H1 (cell line): ENCODE data around the gene IMP3. TPM values are rescaled to one million over a fixed set of nuclear protein-coding genes. Genes with fewer than 3 reads are reported as not detected.

Experiments
- CTCF ChIA-PET: fragments of 300-600 bp; sonication (Branson Sonifier 250); formaldehyde crosslinking; loops from one replicate; lab custom pipeline; 2021; ENCODE audit not compliant: partially characterized antibody; lab: Charles Lee
- POLR2A ChIA-PET: fragments of 300-600 bp; sonication (Branson Sonifier 250); formaldehyde crosslinking; loops from one replicate; lab custom pipeline; 2021; ENCODE audit warnings: inconsistent platforms; ENCODE audit not compliant: partially characterized antibody; lab: Charles Lee
- DNase-seq, 2 experiments: peaks; one replicate each; pipeline versions ENCODE4 v3.0.0 to v3.0.0-alpha.2; 2010 to 2022; ENCODE audit warnings: low spot score in 2 of 2, low read depth in 1 of 2, mixed read lengths in 1 of 2
- FAIRE-seq: peaks from 2 replicates; lab custom pipeline; 2011; peaks lifted over from hg19 to GRCh38; lab: Jason Lieb, UNC
- H2AFZ ChIP-seq: 2 replicates; pipeline ENCODE4 v1.8.1; 2012; ENCODE audit warnings: low read length, inconsistent platforms
- H2AK5ac ChIP-seq: 2 replicates; pipeline ENCODE4 v1.6.1; 2013; ENCODE audit warnings: low read depth, low read length
- H2BK120ac ChIP-seq: replicated peaks from 2 replicates; pipeline ENCODE3; 2013; ENCODE audit warnings: low read depth, low read length, inconsistent platforms
- H2BK12ac ChIP-seq: 2 replicates; pipeline ENCODE4 v1.6.1; 2013; ENCODE audit warnings: low read depth, low read length
- H2BK15ac ChIP-seq: 2 replicates; pipeline ENCODE4 v1.6.1; 2013; ENCODE audit warnings: low read length
- H2BK20ac ChIP-seq: 2 replicates; pipeline ENCODE4 v1.6.1; 2013; ENCODE audit warnings: low read length
- H2BK5ac ChIP-seq: 2 replicates; pipeline ENCODE4 v1.6.1; 2013; ENCODE audit warnings: low read depth, low read length
- H3K14ac ChIP-seq: 2 replicates; pipeline ENCODE4 v1.6.1; 2013; ENCODE audit warnings: inconsistent platforms; ENCODE audit not compliant: insufficient read length
- H3K18ac ChIP-seq: 2 replicates; pipeline ENCODE4 v1.6.1; 2013; ENCODE audit warnings: low read length; ENCODE audit errors: extremely low read depth
- H3K23ac ChIP-seq: 2 replicates; pipeline ENCODE4 v1.6.1; 2013; ENCODE audit warnings: inconsistent platforms; ENCODE audit not compliant: insufficient read length
- H3K23me2 ChIP-seq: 2 replicates; pipeline ENCODE4 v1.6.1; 2013; ENCODE audit warnings: low read depth, low read length
- H3K27ac ChIP-seq: 2 replicates; pipeline ENCODE4 v1.6.1; 2011; ENCODE audit warnings: low read depth, low read length, inconsistent platforms
- H3K27me3 ChIP-seq, 4 experiments: replicated peaks in 1 of 4; 1 replicate in 1 of 4; 2 replicates in 3 of 4; pipeline versions ENCODE4 v1.6.1 to v1.8.1; 2011 to 2013; ENCODE audit warnings: low read length in 3 of 4, mild to moderate bottlenecking in 3 of 4, inconsistent platforms in 2 of 4, mixed read lengths in 2 of 4, moderate library complexity in 1 of 4; ENCODE audit not compliant: control insufficient read depth in 3 of 4, insufficient read depth in 3 of 4; ENCODE audit errors: extremely low read depth in 1 of 4
- H3K36me3 ChIP-seq, 4 experiments: 2 replicates each; pipeline versions ENCODE4 v1.6.1 to v1.8.1; 2011 to 2013; ENCODE audit warnings: mild to moderate bottlenecking in 4 of 4, low read length in 3 of 4, moderate library complexity in 2 of 4, control low read depth in 1 of 4, inconsistent platforms in 1 of 4; ENCODE audit not compliant: insufficient read depth in 4 of 4, control insufficient read depth in 2 of 4
- H3K4ac ChIP-seq: replicated peaks from 2 replicates; pipeline ENCODE3; 2013; ENCODE audit warnings: low read length, low read depth, mixed read lengths, inconsistent platforms; ENCODE audit not compliant: insufficient read length
- H3K4me1 ChIP-seq, 4 experiments: replicated peaks in 1 of 4; 1 replicate in 1 of 4; 2 replicates in 3 of 4; pipeline versions ENCODE4 v1.6.1 to v1.8.1; 2011 to 2013; ENCODE audit warnings: low read length in 3 of 4, inconsistent platforms in 2 of 4, mixed read lengths in 1 of 4; ENCODE audit not compliant: insufficient read depth in 4 of 4, control insufficient read depth in 3 of 4
- H3K4me2 ChIP-seq, 2 experiments: 2 replicates each; pipeline versions ENCODE4 v1.6.1 to v1.8.1; 2011 to 2013; ENCODE audit warnings: low read depth in 2 of 2, low read length in 2 of 2, control low read depth in 1 of 2, inconsistent platforms in 1 of 2, mild to moderate bottlenecking in 1 of 2; ENCODE audit not compliant: insufficient read depth in 1 of 2
- H3K4me3 ChIP-seq, 4 experiments: fragments of 200-600, 300-600 bp in 1 of 4; sonication (generic), shearing (Covaris generic), sonication (Bioruptor Twin) in 1 of 4; 2 replicates each; pipeline versions ENCODE4 v1.5.1 to v1.8.1; 2011 to 2016; ENCODE audit warnings: low read length in 4 of 4, low read depth in 3 of 4, control low read depth in 2 of 4, inconsistent platforms in 2 of 4, mild to moderate bottlenecking in 2 of 4, mixed read lengths in 1 of 4, moderate library complexity in 1 of 4; ENCODE audit not compliant: insufficient read depth in 2 of 4; ENCODE audit errors: extremely low read depth in 1 of 4
- H3K56ac ChIP-seq: replicated peaks from 2 replicates; pipeline ENCODE3; 2013; ENCODE audit warnings: low read depth, mild to moderate bottlenecking, mixed read lengths, low read length, inconsistent platforms; ENCODE audit not compliant: insufficient read length
- H3K79me1 ChIP-seq: 2 replicates; pipeline ENCODE4 v1.6.1; 2013; ENCODE audit warnings: low read depth, low read length, control low read depth
- H3K79me2 ChIP-seq, 2 experiments: 2 replicates each; pipeline versions ENCODE4 v1.6.1 to v1.8.1; 2012 to 2013; ENCODE audit warnings: low read length in 2 of 2, mild to moderate bottlenecking in 2 of 2, inconsistent platforms in 1 of 2; ENCODE audit not compliant: insufficient read depth in 2 of 2, control insufficient read depth in 1 of 2
- H3K9ac ChIP-seq, 4 experiments: replicated peaks in 1 of 4; 1 replicate in 1 of 4; 2 replicates in 3 of 4; pipeline versions ENCODE4 v1.6.1 to v1.8.1; 2011 to 2013; ENCODE audit warnings: low read depth in 3 of 4, low read length in 3 of 4, control low read depth in 2 of 4, mild to moderate bottlenecking in 2 of 4, moderate library complexity in 2 of 4, inconsistent platforms in 1 of 4; ENCODE audit errors: extremely low read depth in 1 of 4
- H3K9me3 ChIP-seq, 2 experiments: 2 replicates each; pipeline versions ENCODE4 v1.6.1 to v1.8.1; 2012 to 2013; ENCODE audit warnings: mild to moderate bottlenecking in 2 of 2, moderate library complexity in 2 of 2, control low read depth in 1 of 2, inconsistent platforms in 1 of 2, low read depth in 1 of 2, low read length in 1 of 2, mixed read lengths in 1 of 2; ENCODE audit not compliant: insufficient read depth in 2 of 2
- H4K20me1 ChIP-seq, 2 experiments: replicated peaks in 1 of 2; 2 replicates each; pipeline versions ENCODE3 to v1.8.1; 2011 to 2013; ENCODE audit warnings: inconsistent platforms in 2 of 2, low read length in 2 of 2, mild to moderate bottlenecking in 1 of 2; ENCODE audit not compliant: insufficient read depth in 2 of 2, control insufficient read depth in 1 of 2
- H4K5ac ChIP-seq: 2 replicates; pipeline ENCODE4 v1.6.1; 2013; ENCODE audit warnings: low read length, low read depth, mixed read lengths, inconsistent platforms; ENCODE audit not compliant: insufficient read length
- H4K8ac ChIP-seq: 2 replicates; pipeline ENCODE4 v1.8.0; 2013; ENCODE audit warnings: mild to moderate bottlenecking, moderate library complexity, low read length, inconsistent platforms; ENCODE audit not compliant: insufficient read depth; ENCODE audit errors: extremely low read depth
- H4K91ac ChIP-seq: replicated peaks from 2 replicates; pipeline ENCODE3; 2013; ENCODE audit warnings: low read length, mixed read lengths, inconsistent platforms; ENCODE audit not compliant: insufficient read length
- KDM4A ChIP-seq: IDR thresholded peaks from one replicate; pipeline ENCODE4 v1.7.1; 2012; ENCODE audit warnings: low read depth, mild to moderate bottlenecking, moderate library complexity, low read length, inconsistent platforms; ENCODE audit not compliant: severe bottlenecking
- NRF1 ChIP-seq: IDR thresholded peaks from 2 replicates; pipeline ENCODE4 v1.6.1; 2011; ENCODE audit warnings: mild to moderate bottlenecking, low read depth, low read length, improper control_type of control experiment
- TCF12 ChIP-seq: IDR thresholded peaks from 2 replicates; pipeline ENCODE4 v1.6.1; 2011; ENCODE audit warnings: low read depth, mild to moderate bottlenecking, low read length
- ZNF274 ChIP-seq: IDR thresholded peaks from 2 replicates; pipeline ENCODE4 v1.7.0; 2012; ENCODE audit warnings: low read length, borderline replicate concordance; ENCODE audit errors: extremely low read depth
- WGBS, 2 experiments: shearing (Covaris generic) in 1 of 2; methylation state at CpG; one replicate each; pipeline versions ENCODE4 v1.1.6 to v1.1.7; 2013 to 2015; ENCODE audit warnings: low lambda C conversion rate in 2 of 2, mixed read lengths in 2 of 2, inconsistent platforms in 1 of 2, low coverage in 1 of 2, missing lambda C conversion rate in 1 of 2; ENCODE audit not compliant: insufficient replicate concordance in 2 of 2, insufficient coverage in 1 of 2, insufficient read length in 1 of 2; ENCODE audit errors: extremely low coverage in 1 of 2, missing lambda C conversion rate in 1 of 2; 5-methylcytosine and 5-hydroxymethylcytosine counted together
- polyA plus RNA-seq, 7 experiments: library from polyadenylated mRNA; depleted of rRNA in 3 of 7; stranded (reverse) in 5 of 7; unstranded in 2 of 7; fragments of >200 nt in 5 of 7; fragments of 200-250 nt in 2 of 7; gene quantifications; 1 replicate in 5 of 7; 2 replicates in 1 of 7; 4 replicates in 1 of 7; pipeline versions ENCODE4 v1.2.1 to v1.2.3, GENCODE V29; 2011 to 2013; ENCODE audit warnings: missing spikeins in 2 of 7, mixed read lengths in 2 of 7
- total RNA-seq: library from RNA; stranded (reverse); fragmentation: NEBNext Ultra II Directional; extraction: Animal tissue kit (Norgen Biotek cat#: 25700); gene quantifications from 2 replicates; pipeline ENCODE4 v1.2.1, GENCODE V29; 2021

IMP3 gene
- total and polyA plus RNA-seq, 2 of the 8 experiments (the other 6 are each of a cell fraction or from before 2014, with no cell fraction given): 114 to 273 TPM

GRCh38 chr15:75636026-75636425, 4.0 kb downstream of the IMP3 start:
- Histone ChIP-seq H4K5ac (no peak overlapping the region), H3K4ac (no peak overlapping the region), H2BK20ac (no peak overlapping the region), H4K20me1 (peaks cover 10 to 19% of the 10 kb centered on the region in 2 experiments), H4K91ac (no peak overlapping the region), H2AK5ac (no peak overlapping the region), H3K36me3 (0 out of 8 replicates have a peak, but pooled peaks cover 0 to 4% (median 0%) of the 10 kb centered on the region in 4 experiments), H3K9ac (no peak overlapping the region), H2BK15ac (no peak overlapping the region), H3K79me1 (peaks cover 13% of the 10 kb centered on the region), H2BK5ac (no peak overlapping the region), H3K23me2 (peaks cover 9% of the 10 kb centered on the region), H2BK120ac (no peak overlapping the region), H3K4me3 (no peak overlapping the region), H3K4me1 (peaks cover 2 to 10% (median 9%) of the 10 kb centered on the region in 4 experiments; a peak in 6 of 7 replicates), H3K79me2 (peaks cover 10 to 34% of the 10 kb centered on the region in 2 experiments), H3K27ac (no peak overlapping the region), H3K23ac (no peak overlapping the region), H4K8ac (no peak overlapping the region), H3K9me3 (no peaks in the 10 kb centered on the region), H3K14ac (no peak overlapping the region), H3K18ac (no peak overlapping the region), H2AFZ (no peak overlapping the region), H3K27me3 (no peaks in the 10 kb centered on the region), H3K4me2 (no peak overlapping the region), H2BK12ac (no peak overlapping the region), H3K56ac (no peak overlapping the region)
- POLR2A ChIA-PET: interaction anchor here (1.5 to 8.2 kb wide), 3 partner anchors 10 to 57 kb away, joined by 5 to 73 read pairs (median 41); partner anchors contain the start of genes PTPN9, SNUPN and SNX33
- CTCF ChIA-PET: interaction anchor here (0.6 to 5.0 kb wide), 8 partner anchors 9 to 146 kb away, joined by 3 to 28 read pairs (median 3); partner anchors contain the start of genes SNUPN and SNX33
- no peak for FAIRE-seq
- DNase-seq: no peak
- WGBS, 2 experiments: 89% methylated on average over 4 of the region's 6 CpGs; no CpG with 5 or more reads in 1 of the 2 experiments
- TF ChIP-seq TCF12 (no peak), NRF1 (no peak), KDM4A (no peak), ZNF274 (no peak)
